Naive thymus-derived CD4-positive, alpha-beta T cell (primary cell): ENCODE data around the gene SFMBT2. TPM values are rescaled to one million over a fixed set of nuclear protein-coding genes. Genes with fewer than 3 reads are reported as not detected.

Source experiments
- ATAC-seq: fragments of 150-1000 bp; cut with Tn5 transposase; 2 replicates; pipeline ENCODE4 v1.10.0; 2021; ENCODE audit warnings: mild to moderate bottlenecking, moderate library complexity
- CTCF ChIA-PET: fragments of 350-600 bp; sonication (Branson Sonifier 250); formaldehyde crosslinking; loops from one replicate; lab custom pipeline; 2021; ENCODE audit warnings: antibody characterized with exemption; lab: Charles Lee
- POLR2A ChIA-PET: fragments of 350-600 bp; sonication (Branson Sonifier 250); formaldehyde crosslinking; loops from one replicate; lab custom pipeline; 2021; ENCODE audit warnings: antibody characterized with exemption, inconsistent platforms; lab: Charles Lee
- DNase-seq, 9 donors: peaks; one replicate each; pipeline versions ENCODE4 v3.0.0 to v3.0.0-alpha.2; 2020 to 2022; ENCODE audit warnings: mixed read lengths in 1 of 9
- H3K27ac ChIP-seq: one replicate; pipeline ENCODE4 v1.7.0; 2013; ENCODE audit warnings: mild to moderate bottlenecking, low read depth, low read length, moderate library complexity
- H3K27me3 ChIP-seq, 2 donors: one replicate each; pipeline ENCODE4 v1.7.0; 2013; ENCODE audit warnings: low read length in 2 of 2, mild to moderate bottlenecking in 2 of 2, moderate library complexity in 2 of 2; ENCODE audit not compliant: control insufficient read depth in 2 of 2, insufficient read depth in 2 of 2
- H3K36me3 ChIP-seq, 3 experiments: 1 replicate in 2 of 3; 2 replicates in 1 of 3; pipeline ENCODE4 v1.7.0; 2013; ENCODE audit warnings: low read length in 3 of 3, mild to moderate bottlenecking in 3 of 3, moderate library complexity in 1 of 3; ENCODE audit not compliant: insufficient read depth in 3 of 3, control insufficient read depth in 2 of 3
- H3K4me1 ChIP-seq, 2 donors: one replicate each; pipeline ENCODE4 v1.7.0; 2013; ENCODE audit warnings: low read length in 2 of 2, mild to moderate bottlenecking in 2 of 2, moderate library complexity in 1 of 2; ENCODE audit not compliant: control insufficient read depth in 2 of 2, insufficient read depth in 2 of 2
- H3K4me3 ChIP-seq: 2 replicates; pipeline ENCODE4 v1.7.0; 2013; ENCODE audit warnings: mild to moderate bottlenecking, low read length
- H3K9me3 ChIP-seq, 3 experiments: 1 replicate in 2 of 3; 2 replicates in 1 of 3; pipeline ENCODE4 v1.7.0; 2013; ENCODE audit warnings: low read length in 3 of 3; ENCODE audit not compliant: control insufficient read depth in 2 of 3
- H3K27ac Mint-ChIP-seq, 9 donors: one replicate each; pipeline ENCODE4 v1.8.0; 2020 to 2022; ENCODE audit warnings: mixed read lengths in 9 of 9, mild to moderate bottlenecking in 8 of 9, moderate library complexity in 5 of 9, inconsistent platforms in 2 of 9
- H3K27me3 Mint-ChIP-seq, 5 donors: one replicate each; pipeline ENCODE4 v1.8.0; 2021 to 2022; ENCODE audit warnings: mixed read lengths in 5 of 5, mild to moderate bottlenecking in 1 of 5
- H3K36me3 Mint-ChIP-seq, 5 donors: one replicate each; pipeline ENCODE4 v1.8.0; 2020 to 2022; ENCODE audit warnings: mixed read lengths in 5 of 5, mild to moderate bottlenecking in 3 of 5, inconsistent platforms in 1 of 5
- H3K4me1 Mint-ChIP-seq, 7 donors: one replicate each; pipeline ENCODE4 v1.8.0; 2020 to 2022; ENCODE audit warnings: mixed read lengths in 7 of 7, mild to moderate bottlenecking in 3 of 7, inconsistent platforms in 1 of 7
- H3K4me3 Mint-ChIP-seq, 10 donors: one replicate each; pipeline ENCODE4 v1.8.0; 2020 to 2022; ENCODE audit warnings: mild to moderate bottlenecking in 10 of 10, mixed read lengths in 10 of 10, moderate library complexity in 6 of 10, inconsistent platforms in 2 of 10
- H3K9me3 Mint-ChIP-seq, 11 donors: one replicate each; pipeline ENCODE4 v1.8.0; 2020 to 2022; ENCODE audit warnings: mixed read lengths in 11 of 11, mild to moderate bottlenecking in 4 of 11, inconsistent platforms in 1 of 11, moderate library complexity in 1 of 11
- intact Hi-C, 2 donors: fragments of 100-400 bp; cut with micrococcal nuclease; formaldehyde crosslinking; loops; one replicate each; pipeline ENCODE4 v1.15.1; 2023
- polyA plus RNA-seq, 2 donors: library from polyadenylated mRNA; unstranded; fragments of 300-500 nt; fragmentation: Illumina TruSeq; gene quantifications; one replicate each; pipeline ENCODE4 v1.2.3, GENCODE V29; 2021
- total RNA-seq, 6 experiments: library from RNA in 5 of 6; stranded (reverse) in 5 of 6; gene quantifications; 1 replicate in 5 of 6; 2 replicates in 1 of 6; pipeline ENCODE4 v1.2.3 and lab custom pipeline; 2021 to 2026

The SFMBT2 gene
- total and polyA plus RNA-seq, 7 experiments from 2014 or later, result 7.4 to 50.9 (median 39.2) TPM

DNA sequence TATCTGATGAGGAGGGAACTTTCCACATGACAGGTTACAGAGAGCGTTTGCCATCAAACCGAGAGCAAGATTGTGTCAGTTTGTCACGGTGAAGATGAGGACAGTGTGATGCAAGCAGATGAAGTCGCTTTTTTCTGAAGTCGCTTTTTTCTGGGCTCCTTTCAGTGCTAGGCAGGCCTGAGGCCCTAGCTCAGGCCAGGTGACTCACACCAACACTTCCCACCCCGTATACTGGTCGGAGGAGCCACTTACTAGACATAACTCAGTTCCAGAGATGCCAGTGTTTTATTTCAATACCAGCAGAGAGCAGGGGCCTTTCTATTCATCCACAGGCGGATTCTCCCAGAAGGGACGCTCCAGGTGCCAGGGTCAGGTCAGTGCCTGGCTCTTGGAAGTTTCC, 58.9 kb downstream of the SFMBT2 start:
- DNase-seq (no peak), ATAC-seq (no peak)
- H3K4me3 ChIP-seq, result no peak overlapping the region
- H3K36me3 Mint-ChIP-seq, result peaks cover 18 to 61% (median 45%) of the 10 kb centered on the region in 5 donors
- H3K9me3 Mint-ChIP-seq, result peaks cover 0 to 5% (median 0%) of the 10 kb centered on the region in 11 donors
- H3K27ac Mint-ChIP-seq, result peak overlapping the region in 1 of 9 donors; percentile 42
- no peak overlapping the region for H3K27ac ChIP-seq
- no peaks in the 10 kb centered on the region for H3K27me3 Mint-ChIP-seq
- no peaks in the 10 kb centered on the region for H3K27me3 ChIP-seq
- peaks cover 0 to 21% (median 0%) of the 10 kb centered on the region in 3 experiments for H3K36me3 ChIP-seq
- CTCF ChIA-PET, result no interaction called here
- H3K9me3 ChIP-seq, result no peaks in the 10 kb centered on the region
- H3K4me3 Mint-ChIP-seq, result peak overlapping the region in 1 of 10 donors; percentile 4
- H3K4me1 Mint-ChIP-seq, result peaks cover 12 to 65% (median 45%) of the 10 kb centered on the region in 7 donors
- H3K4me1 ChIP-seq, result no peaks in the 10 kb centered on the region
- intact Hi-C loops, result no loop called here
- POLR2A ChIA-PET, result no interaction called here

DNA sequence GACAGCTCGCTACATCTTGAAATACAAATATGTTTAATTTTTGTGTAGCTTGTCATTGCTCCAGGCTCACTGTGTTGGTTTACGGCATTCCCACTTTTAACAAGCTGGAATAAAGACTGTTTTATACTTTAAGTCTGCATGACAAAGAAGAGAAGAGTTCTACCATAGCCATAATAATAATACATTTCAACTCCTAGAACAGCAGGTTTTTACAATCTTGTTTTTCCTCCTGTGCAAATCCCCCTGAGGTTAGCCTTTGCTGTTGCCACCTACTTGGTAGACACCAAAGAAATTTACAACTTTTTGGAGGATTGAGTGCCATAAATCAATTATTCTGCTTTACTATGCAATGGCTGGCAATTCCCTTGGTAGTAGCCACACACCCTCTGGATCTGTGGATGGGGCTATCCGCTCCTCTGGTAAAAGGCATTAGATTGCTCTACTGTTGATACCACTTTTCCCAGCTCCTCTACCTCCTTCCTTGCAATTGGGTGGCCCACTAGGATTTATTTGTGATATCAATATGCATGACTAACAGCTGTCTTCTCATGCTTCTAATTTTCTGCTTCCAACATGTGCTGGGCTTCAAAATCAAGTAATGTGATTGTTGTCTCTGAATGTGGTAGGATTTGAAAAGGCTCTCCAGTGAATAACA, 60.2 kb downstream of the SFMBT2 start:
- H3K4me3 Mint-ChIP-seq, result no peak overlapping the region
- Histone ChIP-seq H3K36me3 (peaks cover 0 to 17% (median 0%) of the 10 kb centered on the region in 3 experiments), H3K27me3 (no peaks in the 10 kb centered on the region), H3K4me3 (no peak overlapping the region), H3K27ac (no peak overlapping the region), H3K4me1 (no peaks in the 10 kb centered on the region), H3K9me3 (no peaks in the 10 kb centered on the region)
- CTCF ChIA-PET, result no interaction called here
- intact Hi-C loops, result no loop called here
- H3K27me3 Mint-ChIP-seq, result no peaks in the 10 kb centered on the region
- H3K27ac Mint-ChIP-seq, result peak overlapping the region in 1 of 9 donors; percentile 9
- H3K36me3 Mint-ChIP-seq, result peaks cover 21 to 62% (median 46%) of the 10 kb centered on the region in 5 donors
- DNase-seq (no peak), ATAC-seq (no peak)
- peaks cover 0 to 5% (median 0%) of the 10 kb centered on the region in 11 donors for H3K9me3 Mint-ChIP-seq
- peaks cover 12 to 65% (median 36%) of the 10 kb centered on the region in 7 donors for H3K4me1 Mint-ChIP-seq
- POLR2A ChIA-PET, result no interaction called here

DNA sequence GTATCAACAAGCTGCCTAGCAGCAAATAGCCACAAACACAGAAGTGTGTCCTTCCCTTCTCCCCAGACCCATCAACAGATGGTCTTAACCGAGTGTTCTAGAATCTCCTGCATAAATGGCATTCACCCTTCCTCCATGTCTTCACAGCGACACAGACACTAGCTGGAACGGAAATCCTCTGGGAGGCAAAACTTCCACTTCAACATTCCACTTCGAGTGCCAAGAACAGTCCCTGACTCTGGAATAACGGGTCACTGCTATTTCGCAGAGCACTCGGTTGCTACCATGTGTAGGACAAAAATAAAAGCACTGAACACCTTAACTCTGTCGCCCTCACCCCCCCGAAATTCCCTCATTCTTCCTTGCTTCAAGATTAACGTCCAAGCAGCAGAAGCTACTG, 65.1 kb downstream of the SFMBT2 start:
- H3K9me3 Mint-ChIP-seq, result peaks cover 0 to 12% (median 3%) of the 10 kb centered on the region in 11 donors
- H3K4me1 ChIP-seq, result no peaks in the 10 kb centered on the region
- H3K4me1 Mint-ChIP-seq, result peaks cover 8 to 65% (median 50%) of the 10 kb centered on the region in 7 donors
- H3K27me3 Mint-ChIP-seq, result no peaks in the 10 kb centered on the region
- POLR2A ChIA-PET, result no interaction called here
- H3K27ac Mint-ChIP-seq, result peak overlapping the region in 2 of 9 donors; percentile 15
- intact Hi-C loops, result no loop called here
- H3K27me3 ChIP-seq, result no peaks in the 10 kb centered on the region
- H3K9me3 ChIP-seq, result no peaks in the 10 kb centered on the region
- CTCF ChIA-PET, result no interaction called here
- no peak overlapping the region for H3K4me3 Mint-ChIP-seq
- no peak overlapping the region for H3K27ac ChIP-seq
- H3K36me3 Mint-ChIP-seq, result peaks cover 18 to 71% (median 58%) of the 10 kb centered on the region in 5 donors
- ATAC-seq (no peak), DNase-seq (no peak)
- H3K4me3 ChIP-seq, result no peak overlapping the region
- H3K36me3 ChIP-seq, result peaks cover 0 to 12% (median 0%) of the 10 kb centered on the region in 3 experiments

DNA sequence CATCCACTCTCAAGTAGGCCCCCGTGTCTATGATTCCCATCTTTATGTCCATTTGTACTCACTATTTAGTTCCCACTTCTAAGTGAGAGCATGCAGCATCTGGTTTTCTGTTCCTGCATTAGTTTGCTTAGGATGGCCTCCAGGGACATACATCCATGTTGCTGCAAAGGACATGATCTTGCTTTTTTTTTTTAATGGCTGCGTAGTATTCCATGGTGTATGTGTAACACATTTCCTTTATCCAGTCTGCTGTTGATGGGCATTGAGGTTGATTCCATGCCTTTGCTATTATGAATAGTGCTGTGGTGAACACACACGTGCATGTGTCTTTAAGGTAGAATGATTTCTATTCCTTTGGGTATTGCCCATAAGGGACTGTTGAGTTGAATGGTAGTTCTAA, 67.8 kb downstream of the SFMBT2 start:
- POLR2A ChIA-PET, result no interaction called here
- peaks cover 0 to 6% (median 0%) of the 10 kb centered on the region in 3 experiments for H3K36me3 ChIP-seq
- intact Hi-C loops, result no loop called here
- no peak overlapping the region for H3K27ac ChIP-seq
- no peak overlapping the region for H3K4me3 ChIP-seq
- CTCF ChIA-PET, result no interaction called here
- no peak for DNase-seq
- peaks cover 0 to 12% (median 0%) of the 10 kb centered on the region in 11 donors for H3K9me3 Mint-ChIP-seq
- H3K27ac Mint-ChIP-seq, result no peak overlapping the region
- peaks cover 13 to 72% (median 54%) of the 10 kb centered on the region in 5 donors for H3K36me3 Mint-ChIP-seq
- H3K4me3 Mint-ChIP-seq, result no peak overlapping the region
- no peaks in the 10 kb centered on the region for H3K9me3 ChIP-seq
- no peak for ATAC-seq
- H3K27me3 Mint-ChIP-seq, result no peaks in the 10 kb centered on the region
- H3K4me1 ChIP-seq, result no peaks in the 10 kb centered on the region
- H3K4me1 Mint-ChIP-seq, result peaks cover 14 to 69% (median 48%) of the 10 kb centered on the region in 7 donors
- H3K27me3 ChIP-seq, result no peaks in the 10 kb centered on the region

DNA sequence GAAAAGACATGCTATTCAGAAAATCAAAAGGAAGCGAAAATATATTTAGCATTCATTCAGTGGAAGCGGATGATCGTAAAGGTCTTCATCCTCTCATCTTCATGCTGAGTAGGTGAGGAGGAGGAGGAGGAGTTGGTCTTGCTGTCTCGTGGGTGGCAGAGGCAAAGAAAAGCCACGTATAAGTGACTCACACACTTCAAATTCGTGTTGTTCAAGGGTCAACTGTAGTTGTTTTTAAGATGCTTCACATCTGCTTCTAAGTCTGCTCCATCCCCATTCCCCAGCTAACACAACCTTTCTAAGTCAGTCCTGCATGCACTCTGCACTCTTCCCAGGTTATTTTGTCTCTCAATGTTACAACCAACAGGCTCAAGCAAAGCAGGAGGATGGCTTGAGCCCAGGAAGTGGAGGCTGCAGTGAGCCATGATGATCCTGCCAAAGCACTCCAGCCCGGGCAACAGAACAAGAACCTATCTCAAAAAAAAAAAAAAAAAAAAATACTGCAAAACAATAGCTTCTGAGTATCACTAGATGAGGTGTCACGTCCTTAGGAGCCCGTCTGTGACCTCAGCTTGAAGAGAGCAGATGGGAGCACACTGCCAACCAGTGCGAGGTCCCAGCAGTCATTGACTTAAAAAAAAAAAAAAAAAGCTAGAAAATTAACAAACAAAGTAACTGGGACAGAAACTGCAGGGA, 70.5 kb downstream of the SFMBT2 start:
- Histone ChIP-seq H3K4me1 (no peaks in the 10 kb centered on the region), H3K27ac (no peak overlapping the region), H3K4me3 (no peak overlapping the region), H3K9me3 (no peaks in the 10 kb centered on the region), H3K36me3 (peaks cover 0 to 6% (median 4%) of the 10 kb centered on the region in 3 experiments), H3K27me3 (no peaks in the 10 kb centered on the region)
- H3K9me3 Mint-ChIP-seq, result peaks cover 0 to 12% (median 0%) of the 10 kb centered on the region in 11 donors
- H3K27me3 Mint-ChIP-seq, result no peaks in the 10 kb centered on the region
- peak overlapping the region in 6 of 9 donors; percentile 10 to 60 (median 30) for H3K27ac Mint-ChIP-seq
- H3K36me3 Mint-ChIP-seq, result peaks cover 5 to 75% (median 53%) of the 10 kb centered on the region in 5 donors
- intact Hi-C loops, result no loop called here
- no peak overlapping the region for H3K4me3 Mint-ChIP-seq
- no peak for DNase-seq
- ChIA-PET POLR2A (interaction anchor here (0.6 to 0.7 kb wide), 2 partner anchors 22 to 25 kb away, joined by 3 read pairs; no protein-coding TSS in a partner anchor), CTCF (no interaction called here)
- peaks cover 26 to 80% (median 66%) of the 10 kb centered on the region in 7 donors for H3K4me1 Mint-ChIP-seq
- no peak for ATAC-seq

DNA sequence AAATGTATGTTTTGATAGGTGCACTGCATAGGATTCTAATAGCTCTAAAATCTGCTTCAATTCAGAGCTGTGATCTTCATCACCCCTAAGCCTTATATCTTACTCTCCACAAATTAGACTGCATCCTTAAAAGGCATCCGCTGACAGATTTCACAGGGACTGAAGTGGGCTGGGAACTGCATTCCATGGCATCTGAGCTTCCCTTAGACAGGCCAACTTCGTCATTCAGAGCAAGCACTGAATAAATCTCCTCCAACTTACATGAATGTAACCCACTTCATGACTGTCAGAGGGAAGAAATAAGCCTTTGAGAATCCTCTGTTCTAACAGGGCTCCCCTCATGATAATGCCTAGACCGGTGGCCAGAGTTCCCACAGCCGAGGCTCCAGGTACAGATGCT, 71.3 kb downstream of the SFMBT2 start:
- H3K27me3 Mint-ChIP-seq, result no peaks in the 10 kb centered on the region
- intact Hi-C loops, result no loop called here
- no peak overlapping the region for H3K4me3 ChIP-seq
- DNase-seq (no peak), ATAC-seq (no peak)
- POLR2A ChIA-PET, result interaction anchor here (0.6 kb wide), 1 partner anchor 19 kb away, joined by 3 read pairs; no protein-coding TSS in a partner anchor
- no peak overlapping the region for H3K4me3 Mint-ChIP-seq
- CTCF ChIA-PET, result no interaction called here
- no peaks in the 10 kb centered on the region for H3K4me1 ChIP-seq
- H3K36me3 ChIP-seq, result peaks cover 0 to 6% (median 4%) of the 10 kb centered on the region in 3 experiments
- peaks cover 29 to 88% (median 68%) of the 10 kb centered on the region in 7 donors for H3K4me1 Mint-ChIP-seq
- no peaks in the 10 kb centered on the region for H3K9me3 ChIP-seq
- H3K27ac ChIP-seq, result no peak overlapping the region
- H3K27me3 ChIP-seq, result no peaks in the 10 kb centered on the region
- peak overlapping the region in 2 of 9 donors; percentile 36 to 68 for H3K27ac Mint-ChIP-seq
- peaks cover 9 to 78% (median 55%) of the 10 kb centered on the region in 5 donors for H3K36me3 Mint-ChIP-seq
- peaks cover 0 to 12% (median 0%) of the 10 kb centered on the region in 11 donors for H3K9me3 Mint-ChIP-seq
